ENCODE data around the gene TMEM187. TPM values are rescaled to one million over a fixed set of nuclear protein-coding genes. Genes with fewer than 3 reads are reported as not detected.

TMEM187 gene
- total and polyA plus RNA-seq, 2 donors (not counting 1 experiment from before 2014, with no cell fraction given), result 5.5 to 6.4 TPM

DNA sequence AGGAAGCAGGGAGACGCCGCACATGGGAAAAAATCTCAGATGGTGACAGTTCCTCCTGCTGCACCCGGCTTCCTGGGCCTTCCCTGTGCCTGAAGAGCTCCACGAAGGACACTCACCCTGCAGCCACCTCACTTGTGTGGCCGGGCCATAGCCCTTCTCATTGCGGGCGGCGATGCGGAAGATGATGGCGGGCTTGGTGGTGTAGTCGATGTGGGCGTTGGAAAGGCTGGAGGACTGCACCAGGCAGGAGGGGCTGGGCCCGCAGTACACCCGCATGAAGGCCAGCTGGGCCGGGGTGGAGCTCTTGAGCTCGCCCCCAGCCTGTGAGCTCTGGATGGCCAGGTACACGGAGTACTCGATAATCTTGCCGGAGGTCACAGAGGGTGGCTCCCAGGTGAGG, 22.4 kb upstream of the TMEM187 start:
- H3K9ac ChIP-seq (ENCODE audit: low read length), result no peak overlapping the region
- H2AFZ ChIP-seq (ENCODE audit: insufficient read depth, low read depth, low read length, poor library complexity, severe bottlenecking), result no peak overlapping the region
- DNase-seq (no peak), ATAC-seq (ENCODE audit: low read depth) (no peak)
- H3K36me3 ChIP-seq (replicated peaks in 1 of 2; ENCODE audit: control extremely low read depth in 1 of 2, control insufficient read depth in 1 of 2, extremely low read depth in 1 of 2, insufficient read depth in 2 of 2, low read length in 1 of 2), result peaks cover 0 to 53% of the 10 kb centered on the region in 2 experiments
- Mint-ChIP-seq H3K27me3 (no peaks in the 10 kb centered on the region), H3K9me3 (ENCODE audit: insufficient read depth) (no peaks in the 10 kb centered on the region), H3K4me3 (no peak overlapping the region), H3K4me1 (peaks cover 10% of the 10 kb centered on the region), H3K27ac (no peak overlapping the region)
- no peaks in the 10 kb centered on the region for H4K20me1 ChIP-seq (ENCODE audit: control insufficient read depth, insufficient read depth, low read length, poor library complexity, severe bottlenecking)
- H3K27me3 ChIP-seq (replicated peaks in 1 of 4; ENCODE audit: control extremely low read depth in 1 of 4, control insufficient read depth in 3 of 4, insufficient read depth in 4 of 4, low read length in 3 of 4), result no peaks in the 10 kb centered on the region
- H3K4me3 ChIP-seq (ENCODE audit: control extremely low read depth in 1 of 5, extremely low read depth in 1 of 5, insufficient read depth in 1 of 5, low read depth in 2 of 5, low read length in 4 of 5), result no peak overlapping the region
- TF ChIP-seq CTCF (IDR thresholded peaks at IDR 0.05) (no peak), EZH2 (IDR thresholded peaks at IDR 0.05; ENCODE audit: borderline replicate concordance, insufficient read depth, low read depth, low read length, poor library complexity, severe bottlenecking) (no peak)
- no peaks in the 10 kb centered on the region for H3K9me3 ChIP-seq (ENCODE audit: control extremely low read depth in 1 of 3, control insufficient read depth in 2 of 3, insufficient read depth in 1 of 3, low read length in 2 of 3)
- POLR2A ChIA-PET, result interaction anchor here (0.9 kb wide), 1 partner anchor 21 kb away, joined by 4 read pairs; the partner anchor contains the start of gene HCFC1
- H3K27ac ChIP-seq (ENCODE audit: low read length in 2 of 2), result no peak overlapping the region
- intact Hi-C loops (cut with micrococcal nuclease), result no loop called here
- H3K4me2 ChIP-seq (replicated peaks; ENCODE audit: low read depth, low read length, poor library complexity, severe bottlenecking), result no peak overlapping the region
- H3K79me2 ChIP-seq (ENCODE audit: control insufficient read depth, insufficient read depth, low read length), result no peaks in the 10 kb centered on the region
- CTCF ChIA-PET, result interaction anchor here (1.2 to 15.4 kb wide), 4 partner anchors 14 to 263 kb away, joined by 4 to 325 read pairs (median 47); partner anchors contain the start of genes ARHGAP4, NAA10 and PLXNB3
- WGBS (ENCODE audit: insufficient coverage), result 92% methylated on average over 12 of the region's 19 CpGs
- H3K4me1 ChIP-seq (ENCODE audit: control insufficient read depth in 2 of 2, insufficient read depth in 2 of 2, low read length in 2 of 2), result peaks cover 4 to 17% of the 10 kb centered on the region in 2 donors

- Mint-ChIP-seq H3K9me3 (ENCODE audit: insufficient read depth) (no peaks in the 10 kb centered on the region), H3K4me1 (peaks cover 7% of the 10 kb centered on the region), H3K27ac (no peak overlapping the region), H3K27me3 (no peaks in the 10 kb centered on the region), H3K4me3 (no peak overlapping the region)
- CTCF ChIA-PET, result interaction anchor here (0.9 to 15.4 kb wide), 6 partner anchors 7 to 188 kb away, joined by 3 to 325 read pairs (median 3); partner anchors contain the start of genes ARHGAP4, PLXNB3 and RENBP
- no peaks in the 10 kb centered on the region for H3K27me3 ChIP-seq (replicated peaks in 1 of 4; ENCODE audit: control extremely low read depth in 1 of 4, control insufficient read depth in 3 of 4, insufficient read depth in 4 of 4, low read length in 3 of 4)
- no peak overlapping the region for H3K27ac ChIP-seq (ENCODE audit: low read length in 2 of 2)
- POLR2A ChIA-PET, result interaction anchor here (2.1 kb wide), 1 partner anchor 28 kb away, joined by 4 read pairs; no protein-coding TSS in a partner anchor
- H3K4me2 ChIP-seq (replicated peaks; ENCODE audit: low read depth, low read length, poor library complexity, severe bottlenecking), result no peak overlapping the region
- H3K4me1 ChIP-seq (ENCODE audit: control insufficient read depth in 2 of 2, insufficient read depth in 2 of 2, low read length in 2 of 2), result peaks cover 4 to 14% of the 10 kb centered on the region in 2 donors
- 98% methylated on average over 9 of the region's 28 CpGs for WGBS (ENCODE audit: insufficient coverage)
- no peaks in the 10 kb centered on the region for H3K9me3 ChIP-seq (ENCODE audit: control extremely low read depth in 1 of 3, control insufficient read depth in 2 of 3, insufficient read depth in 1 of 3, low read length in 2 of 3)
- ATAC-seq (ENCODE audit: low read depth) (no peak), DNase-seq (no peak)
- H3K79me2 ChIP-seq (ENCODE audit: control insufficient read depth, insufficient read depth, low read length), result no peaks in the 10 kb centered on the region
- H3K36me3 ChIP-seq (replicated peaks in 1 of 2; ENCODE audit: control extremely low read depth in 1 of 2, control insufficient read depth in 1 of 2, extremely low read depth in 1 of 2, insufficient read depth in 2 of 2, low read length in 1 of 2), result peaks cover 0 to 54% of the 10 kb centered on the region in 2 experiments
- no peak overlapping the region for H3K9ac ChIP-seq (ENCODE audit: low read length)
- no peak for TF ChIP-seq CTCF (IDR thresholded peaks at IDR 0.05)
- TF ChIP-seq EZH2 (IDR thresholded peaks at IDR 0.05; ENCODE audit: borderline replicate concordance, insufficient read depth, low read depth, low read length, poor library complexity, severe bottlenecking), result no peak
- no peaks in the 10 kb centered on the region for H4K20me1 ChIP-seq (ENCODE audit: control insufficient read depth, insufficient read depth, low read length, poor library complexity, severe bottlenecking)
- H3K4me3 ChIP-seq (ENCODE audit: control extremely low read depth in 1 of 5, extremely low read depth in 1 of 5, insufficient read depth in 1 of 5, low read depth in 2 of 5, low read length in 4 of 5), result no peak overlapping the region
- intact Hi-C loops (cut with micrococcal nuclease), result no loop called here
- H2AFZ ChIP-seq (ENCODE audit: insufficient read depth, low read depth, low read length, poor library complexity, severe bottlenecking), result no peak overlapping the region
These were observed 20.7 kb upstream of the TMEM187 start for GRCh38 chrX:153951683-153952372.
